NCI-H526 treated with DMSO at 0.1 percent for 48 hours (cell line): Measurements from ENCODE around the gene NPHS1.

Experiments used
- DNase-seq: peaks from one replicate; lab custom pipeline; 2025; lab: John Stamatoyannopoulos, UW

Gene NPHS1

DNA sequence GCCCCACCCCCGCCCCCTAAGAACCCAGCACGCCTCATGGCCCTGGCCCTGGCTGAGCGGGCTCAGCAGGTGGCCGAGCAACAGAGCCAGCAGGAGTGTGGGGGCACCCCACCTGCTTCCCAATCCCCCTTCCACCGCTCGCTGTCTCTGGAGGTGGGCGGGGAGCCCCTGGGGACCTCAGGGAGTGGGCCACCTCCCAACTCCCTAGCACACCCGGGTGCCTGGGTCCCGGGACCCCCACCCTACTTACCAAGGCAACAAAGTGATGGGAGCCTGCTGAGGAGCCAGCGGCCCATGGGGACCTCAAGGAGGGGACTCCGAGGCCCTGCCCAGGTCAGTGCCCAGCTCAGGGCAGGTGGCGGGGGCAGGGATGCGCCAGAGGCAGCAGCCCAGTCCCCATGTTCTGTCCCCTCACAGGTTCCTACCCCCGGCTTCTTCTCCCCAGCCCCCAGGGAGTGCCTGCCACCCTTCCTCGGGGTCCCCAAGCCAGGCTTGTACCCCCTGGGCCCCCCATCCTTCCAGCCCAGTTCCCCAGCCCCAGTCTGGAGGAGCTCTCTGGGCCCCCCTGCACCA, 65.0 kb downstream of the NPHS1 start:
- no peak for DNase-seq

DNA sequence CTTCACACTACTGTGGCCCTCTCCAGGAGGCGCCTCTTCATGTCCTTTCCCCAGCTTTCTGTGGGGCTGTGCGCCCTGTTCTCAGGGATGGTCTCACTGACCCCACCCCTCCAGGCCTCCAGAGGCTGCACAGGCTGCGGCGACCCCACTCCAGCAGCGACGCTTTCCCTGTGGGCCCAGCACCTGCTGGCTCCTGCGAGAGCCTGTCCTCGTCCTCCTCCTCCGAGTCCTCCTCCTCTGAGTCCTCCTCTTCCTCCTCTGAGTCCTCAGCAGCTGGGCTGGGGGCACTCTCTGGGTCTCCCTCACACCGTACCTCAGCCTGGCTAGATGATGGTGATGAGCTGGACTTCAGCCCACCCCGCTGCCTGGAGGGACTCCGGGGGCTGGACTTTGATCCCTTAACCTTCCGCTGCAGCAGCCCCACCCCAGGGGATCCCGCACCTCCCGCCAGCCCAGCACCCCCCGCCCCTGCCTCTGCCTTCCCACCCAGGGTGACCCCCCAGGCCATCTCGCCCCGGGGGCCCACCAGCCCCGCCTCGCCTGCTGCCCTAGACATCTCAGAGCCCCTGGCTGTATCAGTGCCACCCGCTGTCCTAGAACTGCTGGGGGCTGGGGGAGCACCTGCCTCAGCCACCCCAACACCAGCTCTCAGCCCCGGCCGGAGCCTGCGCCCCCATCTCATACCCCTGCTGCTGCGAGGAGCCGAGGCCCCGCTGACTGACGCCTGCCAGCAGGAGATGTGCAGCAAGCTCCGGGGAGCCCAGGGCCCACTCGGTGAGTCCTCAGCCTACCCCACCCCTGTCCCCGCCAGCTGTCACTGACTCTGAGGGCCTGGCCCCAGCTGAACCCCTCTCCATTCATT, 65.8 kb downstream of the NPHS1 start:
- DNase-seq = no peak

DNA sequence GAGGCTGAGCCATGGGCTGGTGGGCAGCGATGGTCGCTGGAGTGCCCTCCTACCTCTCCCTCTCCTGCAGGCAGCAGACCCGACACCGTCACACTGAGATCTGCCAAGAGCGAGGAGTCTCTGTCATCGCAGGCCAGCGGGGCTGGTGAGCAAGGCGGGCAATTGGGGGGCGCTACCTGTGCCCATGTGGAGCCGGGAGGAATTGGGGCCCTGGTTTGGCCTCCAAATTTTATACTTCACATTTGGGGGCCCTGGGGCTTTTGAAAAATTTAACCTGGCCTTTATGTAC, 67.0 kb downstream of the NPHS1 start:
- no peak for DNase-seq

DNA sequence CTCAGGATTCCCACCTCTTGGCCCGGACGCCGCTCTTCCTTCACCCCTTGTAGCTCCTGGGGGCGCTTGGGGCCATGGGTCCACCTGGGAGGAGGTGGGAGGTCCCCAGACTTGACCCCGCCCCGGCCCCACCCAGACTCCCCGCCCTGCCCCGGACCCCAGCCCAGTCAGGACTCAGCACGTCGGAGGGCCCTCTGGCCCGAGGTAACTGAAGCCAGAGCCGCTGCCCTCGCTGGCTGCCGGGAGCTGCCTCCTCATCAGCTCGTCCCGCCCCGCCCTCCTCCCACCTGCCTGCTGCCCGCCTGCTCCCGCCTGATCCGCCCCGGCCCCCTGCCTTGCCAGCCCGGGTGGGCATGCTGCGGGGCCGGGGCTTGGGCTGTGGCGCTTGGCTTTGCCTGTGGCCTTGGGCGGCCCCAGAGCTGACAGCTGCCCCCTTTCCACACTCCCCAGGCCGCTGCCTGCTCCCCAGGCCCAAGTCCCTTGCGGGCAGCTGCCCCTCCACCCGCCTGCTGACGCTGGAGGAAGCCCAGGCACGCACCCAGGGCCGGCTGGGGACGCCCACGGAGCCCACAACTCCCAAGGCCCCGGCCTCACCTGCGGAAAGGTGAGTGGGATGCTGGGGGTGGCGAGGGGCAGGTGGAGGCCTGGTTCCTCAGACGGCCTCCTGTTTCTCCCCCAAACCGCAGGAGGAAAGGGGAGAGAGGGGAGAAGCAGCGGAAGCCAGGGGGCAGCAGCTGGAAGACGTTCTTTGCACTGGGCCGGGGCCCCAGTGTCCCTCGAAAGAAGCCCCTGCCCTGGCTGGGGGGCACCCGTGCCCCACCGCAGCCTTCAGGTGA, 67.6 kb downstream of the NPHS1 start:
- no peak for DNase-seq

DNA sequence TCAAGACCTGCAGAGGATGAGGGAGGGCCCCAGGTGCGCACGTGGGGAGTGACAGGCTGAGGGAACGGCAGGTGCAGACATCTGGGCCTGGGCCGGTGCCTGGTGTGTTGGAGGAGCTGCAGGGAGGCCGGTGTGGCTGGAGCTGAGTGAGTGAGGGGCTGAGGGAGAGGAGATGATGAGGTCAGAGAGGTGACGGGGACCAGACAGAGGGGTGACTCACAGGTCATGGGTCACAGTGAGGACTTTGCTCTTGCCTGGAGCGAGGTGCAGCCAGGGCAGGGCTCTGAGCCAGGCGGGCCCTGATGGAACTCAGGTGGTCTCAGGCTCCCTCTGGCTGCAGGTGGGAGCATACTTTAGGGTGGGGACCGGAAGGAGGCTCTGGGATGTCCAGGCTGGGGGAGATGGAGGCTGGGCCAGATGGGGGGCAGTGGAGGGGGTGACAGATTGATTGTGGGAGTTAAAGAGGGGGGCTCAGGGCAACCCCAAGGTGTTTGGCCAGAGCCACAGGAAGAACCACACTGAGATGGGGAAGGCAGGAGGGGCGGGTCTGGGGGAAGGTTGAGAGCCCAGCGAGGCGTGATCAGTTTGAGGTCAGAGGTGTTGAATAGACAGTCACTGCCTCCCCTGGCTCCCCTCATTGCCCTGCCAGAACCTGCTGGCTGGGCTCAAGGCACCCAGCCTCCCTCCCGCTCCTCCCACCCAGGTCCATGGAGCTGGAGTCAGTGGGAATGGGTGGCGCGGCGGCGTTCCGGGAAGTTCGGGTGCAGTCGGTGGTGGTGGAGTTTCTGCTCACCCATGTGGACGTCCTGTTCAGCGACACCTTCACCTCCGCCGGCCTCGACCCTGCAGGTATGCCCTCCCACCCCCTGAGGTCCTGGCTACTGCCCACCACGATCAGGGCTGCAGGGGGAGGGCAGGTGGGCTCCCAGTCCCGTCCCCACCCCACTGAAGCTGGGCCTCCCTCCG, 68.6 kb downstream of the NPHS1 start:
- no peak for DNase-seq

DNA sequence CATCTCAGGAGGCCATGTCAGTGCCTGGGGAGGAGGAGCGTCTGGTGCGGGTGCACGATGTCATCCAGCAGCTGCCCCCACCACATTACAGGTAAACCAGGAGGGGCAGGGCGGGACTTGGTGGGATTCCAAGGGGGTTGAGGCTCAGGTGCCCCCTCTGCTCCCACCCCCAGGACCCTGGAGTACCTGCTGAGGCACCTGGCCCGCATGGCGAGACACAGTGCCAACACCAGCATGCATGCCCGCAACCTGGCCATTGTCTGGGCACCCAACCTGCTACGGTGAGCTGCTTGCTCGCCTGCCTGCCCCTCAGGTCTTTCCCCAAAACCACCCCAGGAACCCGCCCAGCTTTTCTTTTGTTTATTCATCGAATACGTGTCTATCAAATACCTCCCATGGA, 69.7 kb downstream of the NPHS1 start:
- DNase-seq = no peak

DNA sequence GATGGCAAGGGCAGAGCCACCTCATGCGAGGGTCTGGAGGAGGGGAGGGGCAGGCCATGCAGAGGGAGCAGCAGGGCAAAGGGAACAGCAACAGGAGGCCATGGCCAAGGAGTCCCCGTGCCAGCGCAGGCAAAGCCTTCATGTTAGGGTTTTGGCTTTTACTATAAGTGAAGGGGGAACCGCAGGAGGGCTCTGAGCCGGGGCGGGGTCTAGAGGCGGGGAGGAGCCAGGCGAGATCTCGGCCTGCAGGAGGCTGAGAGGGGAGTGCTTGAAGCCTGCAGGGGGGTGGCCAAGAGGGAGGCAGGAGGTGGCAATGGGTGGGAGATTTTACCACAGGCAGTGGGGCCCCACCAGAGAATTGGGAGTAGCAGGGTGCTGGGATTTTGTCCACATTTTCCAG, 70.7 kb downstream of the NPHS1 start:
- no peak for DNase-seq

DNA sequence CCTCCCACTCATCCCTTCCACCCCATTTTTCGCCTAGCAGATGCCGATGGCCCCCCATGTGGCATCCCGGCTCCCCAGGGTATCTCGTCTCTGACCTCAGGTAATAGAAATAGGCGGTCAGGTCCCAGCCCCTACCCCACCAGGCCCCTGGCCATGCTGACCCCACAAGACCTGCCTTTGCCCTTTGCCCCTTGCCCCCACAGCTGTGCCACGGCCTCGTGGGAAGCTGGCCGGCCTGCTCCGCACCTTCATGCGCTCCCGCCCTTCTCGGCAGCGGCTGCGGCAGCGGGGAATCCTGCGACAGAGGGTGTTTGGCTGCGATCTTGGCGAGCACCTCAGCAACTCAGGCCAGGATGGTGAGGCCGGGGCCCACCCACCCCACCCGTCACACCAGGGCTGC, 71.6 kb downstream of the NPHS1 start:
- DNase-seq = no peak

DNA sequence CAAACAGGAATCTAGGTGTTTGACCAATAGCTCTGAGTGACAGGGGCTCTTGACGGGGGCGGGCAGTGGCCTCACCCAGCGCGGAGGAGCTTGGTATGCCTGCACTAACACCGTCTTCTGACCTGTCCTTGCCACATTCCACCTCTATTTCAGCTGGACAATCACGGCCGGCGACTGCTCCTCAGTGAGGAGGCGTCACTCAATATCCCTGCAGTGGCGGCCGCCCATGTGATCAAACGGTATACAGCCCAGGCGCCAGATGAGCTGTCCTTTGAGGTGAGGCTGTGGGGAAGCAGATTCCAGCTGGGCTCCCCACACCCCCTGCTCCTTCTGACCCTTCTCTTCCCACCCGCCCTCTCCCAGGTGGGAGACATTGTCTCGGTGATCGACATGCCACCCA, 72.2 kb downstream of the NPHS1 start:
- DNase-seq = no peak

DNA sequence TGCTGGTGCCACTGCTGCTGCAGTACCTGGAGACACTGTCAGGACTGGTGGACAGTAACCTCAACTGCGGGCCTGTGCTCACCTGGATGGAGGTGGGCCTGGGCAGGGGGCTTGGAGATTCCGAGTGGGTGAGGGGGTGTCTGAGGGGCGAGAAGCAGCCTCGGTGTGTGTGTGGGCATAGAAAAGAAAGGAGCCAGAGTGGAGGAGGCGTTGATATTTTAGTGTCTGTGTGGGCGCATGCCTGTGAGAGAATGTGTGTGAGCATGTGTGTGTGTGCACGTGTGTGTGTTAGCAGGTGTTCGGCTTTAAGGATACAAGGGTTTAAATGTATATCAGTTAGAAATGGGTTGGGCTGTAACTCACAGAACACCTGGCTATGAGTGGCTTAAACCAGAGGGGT, 73.3 kb downstream of the NPHS1 start:
- DNase-seq = no peak

DNA sequence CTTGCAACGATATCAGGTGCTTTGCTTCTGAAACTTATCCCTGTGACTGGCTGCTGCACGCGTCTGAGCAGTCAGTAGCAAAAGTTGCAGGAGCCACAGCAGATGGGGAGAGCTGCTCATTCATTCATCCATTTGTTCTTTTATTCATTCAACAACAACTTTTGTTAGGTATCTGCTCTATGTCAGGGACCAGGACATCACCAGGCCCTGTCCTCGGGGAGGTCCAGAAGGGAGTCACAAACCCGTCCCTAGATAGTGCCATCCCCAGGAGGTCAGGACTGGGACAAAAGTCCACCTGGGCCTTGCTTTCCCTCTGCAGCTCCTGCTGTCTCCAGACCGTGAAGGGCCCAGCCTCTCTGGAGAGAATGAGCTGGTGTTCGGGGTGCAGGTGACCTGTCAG, 74.3 kb downstream of the NPHS1 start:
- no peak for DNase-seq

DNA sequence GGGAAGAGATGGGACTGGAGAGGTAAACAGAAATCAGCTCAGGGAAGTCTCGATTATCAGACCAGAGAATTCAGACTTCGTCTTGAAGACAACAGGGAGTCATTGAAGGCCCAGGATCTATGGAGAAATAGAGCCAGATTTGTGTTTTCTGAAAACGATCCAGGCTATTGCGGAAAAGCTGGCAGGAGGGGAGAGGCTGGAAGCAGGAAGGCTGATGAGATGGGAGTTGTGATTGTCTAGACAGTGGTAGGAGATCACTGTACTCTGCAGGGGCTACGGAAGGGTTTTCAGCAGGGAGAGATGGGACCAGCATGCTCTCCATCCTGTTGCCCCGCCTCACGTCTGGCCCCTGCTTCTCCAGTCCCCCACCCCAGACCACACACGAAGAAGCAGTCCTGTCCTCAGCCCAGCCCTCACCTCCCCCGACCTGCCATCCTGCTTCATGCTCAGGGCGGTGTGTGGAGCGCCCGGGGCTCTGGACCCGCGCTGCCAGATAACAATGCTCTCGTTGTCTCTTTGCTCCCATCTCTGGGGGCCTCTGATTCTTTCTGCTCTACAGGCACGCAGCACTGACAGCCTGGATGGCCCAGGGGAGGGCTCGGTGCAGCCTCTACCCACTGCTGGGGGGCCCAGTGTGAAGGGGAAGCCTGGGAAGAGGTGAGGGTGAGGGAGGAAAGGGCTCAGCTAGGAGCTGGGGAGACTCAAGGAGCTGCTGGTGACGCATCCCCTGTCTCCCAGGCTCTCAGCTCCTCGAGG, 75.0 kb downstream of the NPHS1 start:
- DNase-seq = no peak

DNA sequence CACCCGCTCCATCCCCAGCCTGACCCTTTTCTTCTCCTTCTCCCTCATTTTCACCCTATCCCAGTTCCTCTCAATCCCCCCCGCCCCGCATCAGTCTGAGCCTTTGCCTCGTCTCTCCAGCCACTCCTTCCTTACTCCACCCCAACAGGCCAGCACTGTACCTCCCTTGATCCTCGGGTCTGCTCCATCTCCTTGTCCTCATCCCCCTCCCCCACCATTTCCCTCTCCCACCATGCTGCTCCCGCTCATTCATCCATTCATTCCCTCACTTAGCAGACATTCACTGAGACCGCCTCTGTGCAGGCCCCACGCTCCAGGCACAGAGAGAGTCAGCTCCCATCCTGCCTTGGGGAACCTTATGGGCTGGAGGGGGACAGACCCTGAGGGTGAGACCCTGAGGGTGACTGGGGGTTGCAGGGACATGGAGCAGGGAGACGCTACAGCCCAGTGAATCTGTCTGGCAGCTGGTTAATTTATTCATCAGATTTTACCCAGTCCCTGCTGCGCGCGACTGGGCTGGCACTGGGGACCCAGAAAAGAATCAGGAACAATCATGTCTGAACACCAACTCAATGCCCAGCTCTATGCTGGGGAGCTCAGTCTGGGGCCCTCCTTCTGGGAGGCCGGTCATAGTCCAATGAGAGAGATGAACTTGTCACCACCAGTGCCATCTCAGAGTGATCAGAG, 76.1 kb downstream of the NPHS1 start:
- no peak for DNase-seq
